HG02623 (cell line): Measurements from ENCODE around the gene CEP128.

Experiments used
- ATAC-seq: cut with Tn5 transposase; IDR thresholded peaks from one replicate; pipeline ENCODE4 v1.9.1; 2021; ENCODE audit warnings: moderate library complexity; ENCODE audit not compliant: unreplicated experiment

Gene CEP128

GRCh38 chr14:80564051-80564450 lies 377.5 kb downstream of the CEP128 start:
- ATAC-seq = no peak

DNA sequence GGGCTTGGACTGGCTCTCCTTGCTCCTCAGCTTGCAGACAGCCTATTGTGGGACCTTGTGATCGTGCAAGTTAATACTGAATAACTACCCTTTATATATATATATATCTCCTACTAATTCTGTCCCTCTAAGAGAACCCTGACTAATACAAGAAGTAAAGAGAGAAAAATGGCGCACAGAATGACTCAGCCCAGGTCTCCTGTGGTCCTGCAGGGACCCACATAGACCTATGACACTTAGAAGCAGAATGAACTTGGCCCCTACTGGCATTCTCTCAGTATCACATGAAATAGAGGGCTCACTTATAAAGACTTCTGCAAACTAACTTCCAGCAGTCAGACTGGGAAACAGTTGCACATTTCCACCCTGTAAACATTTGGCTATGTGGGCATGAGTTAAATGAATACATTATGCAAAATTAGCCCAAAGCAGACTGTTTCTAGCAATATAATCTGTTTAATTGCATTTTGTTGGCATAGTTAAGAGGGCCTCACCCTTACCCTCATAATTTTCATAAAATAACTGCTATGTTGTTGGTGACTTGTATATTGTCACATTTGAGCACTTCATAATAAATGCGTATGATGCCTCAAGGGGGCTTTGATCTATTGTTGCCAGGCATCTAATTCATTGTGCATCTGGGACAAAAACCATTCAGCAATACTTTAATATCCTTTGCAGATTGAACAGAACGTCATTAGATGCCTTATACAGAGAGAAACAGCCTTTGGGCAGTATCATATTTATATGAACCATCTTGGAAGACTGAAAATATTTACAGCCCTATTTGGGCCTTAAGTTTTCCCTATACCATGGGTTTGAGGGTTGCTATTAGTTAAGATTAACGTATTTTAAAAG lies 380.5 kb downstream of the CEP128 start:
- ATAC-seq = peak; percentile 94

DNA sequence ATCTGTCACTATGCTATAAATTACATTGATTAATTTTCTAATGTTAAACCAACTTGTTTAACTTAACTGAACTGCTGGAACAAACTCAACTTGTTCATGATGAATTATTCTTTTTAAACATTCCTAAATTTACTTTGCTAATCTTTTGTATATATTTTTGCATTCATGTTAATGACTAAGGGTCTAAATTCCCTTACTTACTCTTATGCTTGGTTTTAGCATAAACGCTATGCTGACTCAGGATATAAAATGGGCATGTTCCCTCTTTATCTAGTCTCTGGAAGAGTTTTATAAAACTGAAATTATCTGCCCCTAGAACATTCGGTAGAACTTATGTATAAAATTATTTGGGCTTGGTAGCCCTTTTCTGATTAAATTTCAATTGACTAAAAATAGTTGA lies 387.4 kb downstream of the CEP128 start:
- ATAC-seq = no peak

DNA sequence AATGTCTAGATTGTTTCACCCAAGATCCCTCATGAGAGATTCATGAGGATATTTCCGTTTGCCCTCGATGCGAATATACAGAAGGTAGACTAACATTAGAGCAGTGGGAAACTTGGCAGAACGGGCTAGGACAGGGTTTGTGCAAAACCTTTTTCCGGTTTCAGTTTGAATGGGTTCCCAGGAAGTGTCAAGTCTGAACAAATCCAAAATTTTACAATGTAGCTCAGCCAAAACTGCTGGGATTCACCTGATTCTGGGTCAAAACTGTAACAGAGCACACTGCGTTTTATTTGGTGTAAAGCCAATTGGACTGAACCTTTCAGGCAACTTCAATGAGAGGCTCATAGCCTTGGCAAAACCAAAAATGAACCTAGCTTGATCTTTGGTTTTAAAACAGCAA lies 392.4 kb downstream of the CEP128 start:
- ATAC-seq = no peak

GRCh38 chr14:80545935-80546854 lies 395.3 kb downstream of the CEP128 start:
- ATAC-seq = no peak

DNA sequence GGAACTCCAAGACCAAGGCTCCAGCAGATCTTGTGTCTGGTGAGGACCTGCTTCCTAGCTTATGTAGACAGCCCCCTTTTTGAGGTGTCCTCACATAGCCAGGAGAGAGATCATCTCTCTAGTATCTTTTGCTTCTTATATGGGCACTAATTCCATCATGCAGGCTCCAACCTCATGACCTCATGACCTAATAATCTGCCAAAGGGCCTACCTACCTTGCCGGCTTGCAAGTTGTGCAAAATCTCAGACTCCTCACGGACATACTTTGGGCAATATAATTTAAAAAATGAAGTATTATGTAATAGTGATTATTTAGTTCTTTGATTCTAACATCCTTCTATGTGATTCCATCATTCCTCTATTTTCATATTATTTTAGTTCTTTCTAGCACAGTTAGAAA lies 397.2 kb downstream of the CEP128 start:
- ATAC-seq = no peak

- no peak for ATAC-seq
These were observed 398.3 kb downstream of the CEP128 start for GRCh38 chr14:80543211-80543610.

GRCh38 chr14:80538633-80539375 lies 402.7 kb downstream of the CEP128 start:
- no peak for ATAC-seq

GRCh38 chr14:80537626-80538025 lies 403.9 kb downstream of the CEP128 start:
- no peak for ATAC-seq

- ATAC-seq = no peak
These were observed 405.1 kb downstream of the CEP128 start for GRCh38 chr14:80536456-80536855.

DNA sequence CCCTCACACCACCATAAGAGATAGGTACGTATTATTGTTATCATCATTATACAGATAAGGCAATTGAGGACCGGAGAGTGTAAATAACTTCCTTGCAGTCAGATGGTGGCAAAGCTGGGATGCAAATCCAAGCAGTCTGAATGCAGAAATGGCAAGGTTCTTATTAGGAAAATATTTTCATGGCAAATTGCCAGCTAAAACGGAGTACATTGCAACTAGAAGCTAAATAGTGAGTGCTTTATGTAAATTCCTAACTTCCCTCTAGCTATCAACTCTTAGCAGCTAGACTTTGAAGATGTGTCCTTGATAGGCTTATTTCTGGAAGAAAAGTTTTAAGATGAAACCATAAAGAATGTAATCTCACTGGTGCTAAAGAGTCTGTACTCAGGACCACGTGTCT lies 406.4 kb downstream of the CEP128 start:
- no peak for ATAC-seq

GRCh38 chr14:80523518-80524117 lies 417.9 kb downstream of the CEP128 start:
- no peak for ATAC-seq

DNA sequence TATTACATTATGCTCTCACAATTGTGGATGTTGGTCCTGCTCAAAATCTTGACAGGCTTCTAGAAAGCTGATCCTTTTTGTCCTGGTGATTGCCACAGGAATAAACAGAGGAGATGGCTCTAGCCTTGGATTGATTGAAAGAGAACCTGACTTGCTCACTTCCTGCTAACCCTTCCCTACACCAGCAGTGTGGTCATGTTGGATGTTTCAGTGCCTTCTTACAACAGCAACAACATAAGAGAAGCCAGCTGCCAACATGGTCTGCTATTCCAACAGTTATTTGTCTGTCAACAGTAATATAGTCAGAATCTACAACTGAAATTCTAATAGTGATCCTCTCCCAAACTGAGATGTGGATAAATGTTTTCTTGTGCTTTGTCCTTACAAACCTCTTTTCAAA lies 418.6 kb downstream of the CEP128 start:
- ATAC-seq = no peak

DNA sequence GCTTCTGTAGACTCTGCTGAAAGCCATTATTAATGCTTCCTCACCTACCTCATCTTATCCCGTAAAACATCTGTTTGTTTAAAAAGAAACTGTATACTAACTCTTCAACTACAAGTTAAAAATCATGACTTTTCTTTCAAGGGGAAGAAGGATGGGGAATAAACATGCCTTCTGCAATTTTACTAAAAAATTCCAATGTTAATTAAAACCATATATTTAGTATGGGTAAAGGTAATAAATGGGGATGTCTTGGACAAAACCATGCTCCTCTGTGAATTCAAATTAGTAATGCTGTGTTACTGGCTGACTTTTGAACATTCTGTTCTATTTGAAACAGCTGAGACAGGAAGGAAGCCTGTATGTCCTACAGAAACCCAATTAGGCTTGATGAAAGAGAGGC lies 419.1 kb downstream of the CEP128 start:
- ATAC-seq = no peak

DNA sequence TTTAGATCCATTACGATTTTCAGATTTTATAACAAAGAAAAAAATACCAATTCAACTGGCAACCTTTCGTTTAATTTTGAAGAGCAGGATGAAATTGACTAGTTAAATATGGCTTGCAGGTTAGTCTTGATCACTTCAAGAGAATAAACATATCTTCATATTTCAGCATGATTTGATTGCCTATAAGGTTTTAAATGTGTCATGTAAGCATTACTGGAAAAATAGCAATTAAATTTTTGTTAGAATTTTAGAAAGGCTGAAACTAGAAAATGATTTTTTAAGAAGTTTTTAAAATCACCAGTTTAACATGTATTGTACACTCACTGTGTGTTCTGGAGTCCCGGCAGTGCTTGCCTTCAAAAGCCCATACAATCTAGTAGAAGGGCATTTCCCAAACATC lies 420.1 kb downstream of the CEP128 start:
- ATAC-seq = no peak

GRCh38 chr14:80519002-80519401 lies 422.5 kb downstream of the CEP128 start:
- ATAC-seq = no peak

GRCh38 chr14:80518173-80518572 lies 423.4 kb downstream of the CEP128 start:
- no peak for ATAC-seq

- ATAC-seq = no peak
These were observed 434.2 kb downstream of the CEP128 start for GRCh38 chr14:80507292-80507869.

DNA sequence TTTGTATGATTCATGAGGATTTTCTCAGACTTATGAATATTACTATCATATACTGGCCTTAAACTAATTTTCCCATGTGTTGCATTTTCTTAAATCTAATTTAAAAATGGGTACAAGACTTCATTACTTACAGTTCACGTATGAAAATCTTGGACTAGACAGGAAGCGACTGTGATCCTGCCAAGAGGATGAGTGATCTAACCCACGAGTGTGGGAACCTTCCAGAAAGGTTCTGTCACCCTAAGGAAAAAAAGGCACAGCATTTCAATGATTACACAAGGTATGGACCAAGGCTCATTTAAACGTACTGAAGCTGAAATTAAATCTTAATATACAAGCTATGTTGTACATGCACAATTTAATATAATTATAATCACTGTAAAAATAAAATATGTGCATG lies 436.8 kb downstream of the CEP128 start:
- no peak for ATAC-seq

DNA sequence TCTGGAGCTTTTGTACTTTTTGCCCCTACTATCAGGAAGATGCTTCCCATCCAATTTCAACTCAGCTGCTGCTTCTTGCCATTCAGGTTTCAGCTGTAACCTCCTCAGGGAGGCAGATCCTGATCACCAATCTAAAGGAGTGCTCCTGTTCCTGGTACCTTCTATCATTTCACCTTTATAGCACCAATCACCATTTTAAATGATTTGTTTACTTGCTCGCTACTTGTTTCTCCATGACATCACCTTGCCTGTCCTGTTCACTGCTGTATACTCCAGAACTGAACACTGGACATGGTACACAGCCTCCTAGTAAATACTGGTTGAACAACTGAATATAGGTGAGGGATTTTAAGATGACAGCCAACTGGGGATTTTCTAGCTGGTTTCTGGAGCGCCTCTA lies 443.0 kb downstream of the CEP128 start:
- ATAC-seq = no peak
